ENCODE data around the gene STRA8. TPM values are rescaled to one million over a fixed set of nuclear protein-coding genes. Genes with fewer than 3 reads are reported as not detected.

The STRA8 gene
- polyA plus RNA-seq, 1 experiment: not detected

DNA sequence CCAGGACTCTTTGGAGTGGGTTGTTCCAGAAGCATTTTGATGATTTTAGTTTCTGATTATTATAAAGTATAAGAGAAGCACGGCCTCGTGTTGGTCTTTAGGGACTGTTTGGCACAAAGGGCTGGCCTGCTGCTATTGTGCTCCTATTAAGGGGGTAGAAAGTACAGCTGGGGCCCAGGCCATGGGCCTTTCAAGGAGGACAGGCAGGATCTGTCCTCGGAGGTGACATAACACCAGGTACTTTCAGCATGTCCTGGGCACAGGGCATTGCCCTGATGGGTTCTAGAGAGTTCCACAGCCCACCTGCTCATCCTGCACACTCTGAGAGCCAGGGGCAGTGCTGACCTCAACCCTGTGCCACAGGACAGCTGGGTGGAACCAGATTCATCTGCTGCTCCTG, 24.9 kb downstream of the STRA8 start:
- POLR2A ChIA-PET: no interaction called here
- DNase-seq (ENCODE audit: low read depth, low spot score): no peak
- TF ChIP-seq, protein P1, sequence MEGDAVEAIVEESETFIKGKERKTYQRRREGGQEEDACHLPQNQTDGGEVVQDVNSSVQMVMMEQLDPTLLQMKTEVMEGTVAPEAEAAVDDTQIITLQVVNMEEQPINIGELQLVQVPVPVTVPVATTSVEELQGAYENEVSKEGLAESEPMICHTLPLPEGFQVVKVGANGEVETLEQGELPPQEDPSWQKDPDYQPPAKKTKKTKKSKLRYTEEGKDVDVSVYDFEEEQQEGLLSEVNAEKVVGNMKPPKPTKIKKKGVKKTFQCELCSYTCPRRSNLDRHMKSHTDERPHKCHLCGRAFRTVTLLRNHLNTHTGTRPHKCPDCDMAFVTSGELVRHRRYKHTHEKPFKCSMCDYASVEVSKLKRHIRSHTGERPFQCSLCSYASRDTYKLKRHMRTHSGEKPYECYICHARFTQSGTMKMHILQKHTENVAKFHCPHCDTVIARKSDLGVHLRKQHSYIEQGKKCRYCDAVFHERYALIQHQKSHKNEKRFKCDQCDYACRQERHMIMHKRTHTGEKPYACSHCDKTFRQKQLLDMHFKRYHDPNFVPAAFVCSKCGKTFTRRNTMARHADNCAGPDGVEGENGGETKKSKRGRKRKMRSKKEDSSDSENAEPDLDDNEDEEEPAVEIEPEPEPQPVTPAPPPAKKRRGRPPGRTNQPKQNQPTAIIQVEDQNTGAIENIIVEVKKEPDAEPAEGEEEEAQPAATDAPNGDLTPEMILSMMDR (IDR thresholded peaks at IDR 0.05; ENCODE audit: low read depth, low read length): no peak
- H3K27ac ChIP-seq (ENCODE audit: low read depth, low read length): no peak overlapping the region
- H3K27me3 ChIP-seq (ENCODE audit: control insufficient read depth, insufficient read depth, low read length): peaks cover 3% of the 10 kb centered on the region
- H3K9me3 ChIP-seq (ENCODE audit: control insufficient read depth, insufficient read depth, low read length): peaks cover 6% of the 10 kb centered on the region
- H3K4me3 ChIP-seq (ENCODE audit: low read depth, low read length): no peak overlapping the region
- CTCF ChIA-PET: no interaction called here

DNA sequence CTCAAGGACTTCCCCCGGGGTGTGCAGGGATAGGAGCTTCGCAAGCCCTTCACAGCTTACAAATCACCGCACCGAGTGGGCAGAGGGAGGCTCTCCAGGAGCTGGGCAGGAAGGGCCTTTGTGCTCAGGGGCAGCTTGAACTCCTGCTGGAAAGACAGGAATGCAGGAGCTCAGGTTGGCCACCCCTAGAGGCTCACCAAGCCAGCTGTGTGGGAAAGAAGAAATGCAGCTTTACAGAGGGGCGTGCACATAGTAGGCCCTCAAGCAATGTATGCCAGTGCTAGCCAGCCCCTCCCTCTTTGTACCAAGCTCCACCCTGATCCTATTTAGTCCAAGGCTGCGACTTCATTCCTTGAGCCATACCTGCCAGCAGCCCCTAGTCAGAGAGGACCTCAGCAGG, 26.1 kb downstream of the STRA8 start:
- ChIA-PET CTCF (interaction anchor here (3.0 kb wide), 1 partner anchor 16 kb away, joined by 30 read pairs; no protein-coding TSS in a partner anchor), POLR2A (no interaction called here)
- TF ChIP-seq, protein P1 (IDR thresholded peaks at IDR 0.05; ENCODE audit: low read depth, low read length): no peak
- DNase-seq (ENCODE audit: low read depth, low spot score): no peak
- Histone ChIP-seq H3K27ac (ENCODE audit: low read depth, low read length) (no peak overlapping the region), H3K4me3 (ENCODE audit: low read depth, low read length) (no peak overlapping the region), H3K9me3 (ENCODE audit: control insufficient read depth, insufficient read depth, low read length) (peaks cover 11% of the 10 kb centered on the region), H3K27me3 (ENCODE audit: control insufficient read depth, insufficient read depth, low read length) (peaks cover 3% of the 10 kb centered on the region)

DNA sequence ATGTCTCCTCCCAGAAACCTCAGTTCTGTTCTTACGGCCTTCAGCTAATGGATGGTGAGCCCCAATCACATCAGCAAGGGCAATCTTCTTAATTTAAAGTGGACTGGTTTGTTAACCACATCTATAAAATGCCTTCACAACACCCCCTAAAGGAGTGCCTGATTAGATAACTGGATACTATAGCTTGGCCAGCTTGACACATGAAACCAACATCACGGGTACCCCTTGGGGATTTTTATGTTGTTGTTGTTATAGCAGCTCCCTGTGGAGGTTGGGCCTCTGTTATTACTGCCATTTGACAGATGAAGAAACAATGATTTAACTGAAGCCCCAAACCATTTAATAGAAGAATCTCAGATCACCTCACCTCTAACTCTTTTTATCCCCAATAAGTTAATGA, 26.8 kb downstream of the STRA8 start:
- TF ChIP-seq, protein P1 (IDR thresholded peaks at IDR 0.05; ENCODE audit: low read depth, low read length): no peak
- no peak overlapping the region for H3K27ac ChIP-seq (ENCODE audit: low read depth, low read length)
- H3K9me3 ChIP-seq (ENCODE audit: control insufficient read depth, insufficient read depth, low read length): peaks cover 11% of the 10 kb centered on the region
- no peak for DNase-seq (ENCODE audit: low read depth, low spot score)
- peaks cover 6% of the 10 kb centered on the region for H3K27me3 ChIP-seq (ENCODE audit: control insufficient read depth, insufficient read depth, low read length)
- ChIA-PET CTCF (interaction anchor here (1.4 to 3.0 kb wide), 2 partner anchors 15 to 385 kb away, joined by 5 to 30 read pairs; no protein-coding TSS in a partner anchor), POLR2A (no interaction called here)
- H3K4me3 ChIP-seq (ENCODE audit: low read depth, low read length): no peak overlapping the region

DNA sequence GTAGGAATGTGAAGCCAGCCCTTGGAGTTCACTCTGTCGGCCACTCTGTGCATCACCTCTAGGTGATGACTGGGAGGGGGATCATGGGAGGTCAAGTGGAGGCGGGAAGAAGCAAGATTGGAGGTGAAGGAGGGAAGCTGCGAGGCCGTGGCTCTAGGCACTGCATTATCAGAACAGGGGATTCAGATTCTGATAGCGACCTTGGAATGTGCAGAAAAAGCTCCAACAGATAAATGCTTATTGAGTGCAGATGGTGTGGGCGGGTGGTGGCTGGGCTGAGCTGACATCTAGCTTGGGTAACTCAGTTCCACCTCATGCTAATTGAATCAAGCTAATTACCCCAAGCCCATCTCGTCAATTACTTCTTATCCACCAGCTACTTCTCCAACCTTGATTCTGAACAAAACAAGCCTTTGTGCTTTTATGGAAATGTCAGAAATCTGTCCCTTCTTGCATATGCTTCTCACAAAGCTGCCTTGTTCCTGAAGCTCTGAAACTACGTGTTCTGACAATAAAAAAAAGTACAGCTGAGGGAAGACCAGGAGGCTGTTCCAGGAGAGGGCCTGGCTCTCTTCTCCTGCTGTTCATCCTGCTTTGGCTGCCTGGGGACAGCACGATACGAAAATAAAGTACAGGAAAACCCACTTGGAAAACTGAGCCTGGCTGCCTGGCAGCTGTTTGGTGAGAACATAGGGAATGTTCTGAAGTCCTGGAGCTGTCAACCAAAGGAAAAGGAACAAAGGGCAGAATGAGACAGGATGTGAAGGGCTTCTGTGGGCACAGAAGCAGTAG, 27.5 kb downstream of the STRA8 start:
- Histone ChIP-seq H3K27ac (ENCODE audit: low read depth, low read length) (no peak overlapping the region), H3K4me3 (ENCODE audit: low read depth, low read length) (no peak overlapping the region), H3K9me3 (ENCODE audit: control insufficient read depth, insufficient read depth, low read length) (peaks cover 11% of the 10 kb centered on the region), H3K27me3 (ENCODE audit: control insufficient read depth, insufficient read depth, low read length) (peaks cover 8% of the 10 kb centered on the region)
- no peak for DNase-seq (ENCODE audit: low read depth, low spot score)
- POLR2A ChIA-PET: no interaction called here
- TF ChIP-seq, protein P1 (IDR thresholded peaks at IDR 0.05; ENCODE audit: low read depth, low read length): no peak
- CTCF ChIA-PET: interaction anchor here (1.4 to 3.0 kb wide), 2 partner anchors 14 to 384 kb away, joined by 5 to 30 read pairs; no protein-coding TSS in a partner anchor

DNA sequence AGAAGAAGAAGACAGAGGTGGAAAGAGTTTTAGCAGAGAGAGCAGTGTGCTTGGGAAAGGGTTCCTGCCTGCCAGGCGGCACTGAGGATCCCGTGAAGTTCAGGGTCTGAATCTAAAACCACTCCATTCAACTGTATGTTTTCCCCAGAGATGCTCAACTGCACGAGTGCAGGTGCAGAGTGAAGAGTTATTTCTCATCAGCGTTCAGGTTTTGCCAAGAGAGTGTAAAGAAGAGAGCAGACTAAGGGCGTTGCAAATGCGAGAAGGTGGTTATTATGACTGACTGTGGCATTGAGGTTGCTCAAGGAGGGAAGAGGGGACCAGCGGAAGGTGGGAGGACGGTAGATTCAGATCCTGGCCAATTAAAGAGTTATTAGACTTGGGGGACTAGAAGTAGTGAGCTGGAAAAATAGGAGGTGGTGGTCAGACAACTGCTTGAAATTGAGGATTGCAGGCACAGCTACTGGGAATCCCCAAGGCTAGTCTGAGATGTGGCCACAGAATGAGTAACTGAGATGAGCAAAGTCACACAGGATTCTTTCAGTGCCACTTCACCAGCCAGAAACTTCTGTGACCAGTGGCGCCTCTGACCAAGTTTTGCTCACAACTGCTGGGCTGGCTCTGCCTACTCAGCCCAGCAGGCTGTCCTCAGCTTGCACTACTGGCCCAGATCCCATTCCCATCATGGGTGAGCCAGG, 29.1 kb downstream of the STRA8 start:
- no peak overlapping the region for H3K27ac ChIP-seq (ENCODE audit: low read depth, low read length)
- POLR2A ChIA-PET: no interaction called here
- DNase-seq (ENCODE audit: low read depth, low spot score): no peak
- H3K27me3 ChIP-seq (ENCODE audit: control insufficient read depth, insufficient read depth, low read length): peaks cover 12% of the 10 kb centered on the region
- no peak overlapping the region for H3K4me3 ChIP-seq (ENCODE audit: low read depth, low read length)
- H3K9me3 ChIP-seq (ENCODE audit: control insufficient read depth, insufficient read depth, low read length): peaks cover 11% of the 10 kb centered on the region
- CTCF ChIA-PET: interaction anchor here (2.2 to 3.0 kb wide), 2 partner anchors 12 to 13 kb away, joined by 17 to 30 read pairs; no protein-coding TSS in a partner anchor
- TF ChIP-seq, protein P1 (IDR thresholded peaks at IDR 0.05; ENCODE audit: low read depth, low read length): no peak
